BLaER1 (cell line): ENCODE results near the gene GPAT3.

ENCODE experiments used
- H3K27ac ChIP-seq: shearing (Covaris generic); formaldehyde crosslinking; 2 replicates; pipeline ENCODE4 v1.8.1; 2022
- H3K27me3 ChIP-seq: shearing (Covaris generic); formaldehyde crosslinking; 2 replicates; pipeline ENCODE4 v1.8.1; 2022
- H3K36me3 ChIP-seq: shearing (Covaris generic); formaldehyde crosslinking; 2 replicates; pipeline ENCODE4 v1.8.1; 2022
- H3K4me1 ChIP-seq: shearing (Covaris generic); formaldehyde crosslinking; 2 replicates; pipeline ENCODE4 v1.8.1; 2022
- H3K4me2 ChIP-seq: shearing (Covaris generic); formaldehyde crosslinking; 2 replicates; pipeline ENCODE4 v1.8.1; 2022
- H3K4me3 ChIP-seq: shearing (Covaris generic); formaldehyde crosslinking; 2 replicates; pipeline ENCODE4 v1.8.1; 2022
- H3K9ac ChIP-seq: shearing (Covaris generic); formaldehyde crosslinking; 2 replicates; pipeline ENCODE4 v1.8.1; 2022
- H3K9me3 ChIP-seq: shearing (Covaris generic); formaldehyde crosslinking; 2 replicates; pipeline ENCODE4 v1.8.1; 2022
- H4K20me1 ChIP-seq: shearing (Covaris generic); formaldehyde crosslinking; 2 replicates; pipeline ENCODE4 v1.8.1; 2022
- Cebpa-rat ChIP-seq: shearing (Covaris generic); IDR thresholded peaks from 2 replicates; pipeline ENCODE4 v1.8.1; 2022

GPAT3 gene

GRCh38 chr4:83548151-83548905 is 12.4 kb downstream of the GPAT3 start:
- no peaks in the 10 kb centered on the region for H4K20me1 ChIP-seq
- no peak for TF ChIP-seq Cebpa-rat
- no peak overlapping the region for H3K4me3 ChIP-seq
- H3K9me3 ChIP-seq: no peaks in the 10 kb centered on the region
- no peak overlapping the region for H3K9ac ChIP-seq
- no peaks in the 10 kb centered on the region for H3K27me3 ChIP-seq
- H3K4me1 ChIP-seq: no peaks in the 10 kb centered on the region
- H3K4me2 ChIP-seq: no peak overlapping the region
- H3K36me3 ChIP-seq: no peaks in the 10 kb centered on the region
- H3K27ac ChIP-seq: no peak overlapping the region

DNA sequence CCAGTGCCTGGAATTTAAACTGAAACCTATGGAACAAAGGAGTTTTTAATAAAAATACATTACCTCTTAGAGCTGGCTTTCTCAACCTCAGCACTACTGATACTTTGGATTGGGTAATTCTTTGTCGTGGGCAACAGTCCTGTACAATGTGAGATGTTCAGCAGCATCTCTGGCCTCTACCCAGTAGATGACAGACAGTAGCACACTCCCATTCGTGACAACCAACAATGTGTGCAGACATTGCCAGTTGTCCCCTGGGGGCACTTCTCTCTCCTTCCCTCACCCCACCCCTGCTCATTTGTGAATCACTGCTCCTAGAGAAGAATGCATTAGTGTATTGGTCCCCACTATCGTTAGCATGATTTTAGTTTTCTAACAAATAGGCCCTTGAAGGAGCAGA is 16.2 kb downstream of the GPAT3 start:
- H3K9ac ChIP-seq: no peak overlapping the region
- no peaks in the 10 kb centered on the region for H3K27me3 ChIP-seq
- no peak overlapping the region for H3K4me3 ChIP-seq
- no peak overlapping the region for H3K4me2 ChIP-seq
- H3K4me1 ChIP-seq: no peaks in the 10 kb centered on the region
- H4K20me1 ChIP-seq: no peaks in the 10 kb centered on the region
- TF ChIP-seq Cebpa-rat: no peak
- H3K36me3 ChIP-seq: no peaks in the 10 kb centered on the region
- no peaks in the 10 kb centered on the region for H3K9me3 ChIP-seq
- H3K27ac ChIP-seq: no peak overlapping the region

DNA sequence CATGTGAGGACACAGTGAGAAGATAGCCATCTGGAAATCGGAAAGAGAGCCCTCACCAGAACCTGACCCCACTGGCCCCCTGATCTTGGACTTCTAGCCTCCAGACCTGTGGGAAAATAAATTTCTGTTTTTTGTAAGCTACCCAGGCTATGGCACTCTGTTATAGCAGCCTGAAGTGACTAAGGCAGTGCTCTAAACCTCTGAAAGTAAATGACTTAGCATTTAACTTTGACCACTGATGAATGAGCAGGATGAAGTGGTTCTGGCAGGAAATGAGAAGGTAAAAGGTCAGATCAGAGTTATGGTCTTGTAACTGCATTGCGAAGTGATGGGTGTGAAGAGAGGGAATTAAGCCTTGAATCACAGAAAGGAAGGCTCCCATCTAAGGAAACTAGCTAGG is 17.0 kb downstream of the GPAT3 start:
- Histone ChIP-seq H3K4me3 (no peak overlapping the region), H3K27ac (no peak overlapping the region)

DNA sequence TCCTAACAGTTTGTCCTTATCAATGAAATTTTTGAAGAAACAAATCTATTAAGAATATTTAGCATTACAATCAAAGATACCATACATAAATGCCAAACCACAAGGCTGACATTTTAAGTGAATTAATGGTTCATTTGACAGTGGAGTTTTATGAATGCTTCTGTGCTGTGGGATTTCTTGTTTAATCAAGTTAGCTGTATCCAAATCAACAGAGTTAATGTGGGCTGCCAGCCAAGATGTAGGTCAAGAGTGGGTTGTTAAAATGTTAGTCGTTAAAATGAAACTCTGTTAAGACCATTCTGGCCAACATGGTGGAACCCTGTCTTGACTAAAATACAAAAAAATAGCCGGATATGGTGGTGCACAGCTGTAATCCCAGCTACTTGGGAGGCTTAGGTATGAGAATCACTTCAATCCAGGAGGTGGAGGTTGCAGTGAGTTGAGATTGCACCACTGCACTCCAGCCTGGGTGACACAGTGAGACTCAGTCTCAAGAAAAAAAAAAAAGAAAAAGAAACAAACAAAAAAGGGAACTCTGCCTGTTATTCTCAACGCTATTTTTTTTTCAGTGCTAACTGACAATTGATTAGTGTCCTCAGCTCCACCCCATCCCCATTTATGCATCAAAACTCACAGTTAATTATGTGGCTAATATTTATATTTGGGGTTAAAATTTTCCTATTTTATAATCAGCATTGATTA is 20.2 kb downstream of the GPAT3 start:
- H3K4me3 ChIP-seq: no peak overlapping the region
- TF ChIP-seq Cebpa-rat: no peak
- H4K20me1 ChIP-seq: no peaks in the 10 kb centered on the region
- no peak overlapping the region for H3K4me2 ChIP-seq
- peaks cover 5% of the 10 kb centered on the region; the same call in 1 of the 2 replicates for H3K4me1 ChIP-seq
- no peaks in the 10 kb centered on the region for H3K36me3 ChIP-seq
- H3K27ac ChIP-seq: no peak overlapping the region
- no peaks in the 10 kb centered on the region for H3K27me3 ChIP-seq
- H3K9me3 ChIP-seq: no peaks in the 10 kb centered on the region
- H3K9ac ChIP-seq: no peak overlapping the region

More for the DNA sequence above, 17.0 kb downstream of the GPAT3 start:
- no peak for TF ChIP-seq Cebpa-rat
- no peak overlapping the region for H3K4me2 ChIP-seq
- no peaks in the 10 kb centered on the region for H3K36me3 ChIP-seq
- H3K9me3 ChIP-seq: no peaks in the 10 kb centered on the region
- no peak overlapping the region for H3K9ac ChIP-seq
- no peaks in the 10 kb centered on the region for H3K27me3 ChIP-seq
- H4K20me1 ChIP-seq: no peaks in the 10 kb centered on the region
- H3K4me1 ChIP-seq: no peaks in the 10 kb centered on the region

- H3K4me3 ChIP-seq: no peak overlapping the region
- no peak overlapping the region for H3K9ac ChIP-seq
- H4K20me1 ChIP-seq: no peaks in the 10 kb centered on the region
- H3K9me3 ChIP-seq: no peaks in the 10 kb centered on the region
- H3K4me1 ChIP-seq: peaks cover 5% of the 10 kb centered on the region; the same call in 1 of the 2 replicates
- no peak overlapping the region for H3K27ac ChIP-seq
- H3K4me2 ChIP-seq: no peak overlapping the region
- H3K36me3 ChIP-seq: no peaks in the 10 kb centered on the region
- no peak for TF ChIP-seq Cebpa-rat
- H3K27me3 ChIP-seq: no peaks in the 10 kb centered on the region
These were observed 20.9 kb downstream of the GPAT3 start for GRCh38 chr4:83556816-83557215.

GRCh38 chr4:83558059-83558653 is 22.2 kb downstream of the GPAT3 start:
- no peak overlapping the region for H3K4me2 ChIP-seq
- no peak for TF ChIP-seq Cebpa-rat
- H3K4me3 ChIP-seq: no peak overlapping the region
- no peaks in the 10 kb centered on the region for H4K20me1 ChIP-seq
- H3K9me3 ChIP-seq: no peaks in the 10 kb centered on the region
- H3K27me3 ChIP-seq: no peaks in the 10 kb centered on the region
- H3K27ac ChIP-seq: no peak overlapping the region
- H3K36me3 ChIP-seq: no peaks in the 10 kb centered on the region
- H3K4me1 ChIP-seq: peaks cover 5% of the 10 kb centered on the region; the same call in 1 of the 2 replicates
- H3K9ac ChIP-seq: no peak overlapping the region

DNA sequence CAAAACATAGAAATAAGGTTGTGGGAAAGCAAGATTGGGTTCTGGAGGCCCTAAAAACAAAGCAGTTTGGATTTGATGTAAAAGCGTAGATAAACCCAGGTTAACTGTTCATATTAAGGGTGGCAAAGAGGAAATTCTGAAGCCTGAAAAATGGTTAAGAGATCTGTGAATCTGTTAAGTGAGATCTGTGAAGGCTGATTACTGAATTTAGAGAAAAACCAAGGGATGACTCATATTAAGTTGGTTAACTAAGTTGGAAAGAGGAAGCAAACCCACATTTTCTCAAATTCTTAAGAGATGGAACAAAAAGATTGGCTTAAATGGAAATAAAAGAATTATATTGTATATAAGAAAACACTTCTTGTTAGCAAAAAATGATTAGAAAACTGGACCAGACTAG is 22.8 kb downstream of the GPAT3 start:
- no peak overlapping the region for H3K9ac ChIP-seq
- no peaks in the 10 kb centered on the region for H3K27me3 ChIP-seq
- no peak for TF ChIP-seq Cebpa-rat
- H3K4me2 ChIP-seq: no peak overlapping the region
- H4K20me1 ChIP-seq: no peaks in the 10 kb centered on the region
- no peak overlapping the region for H3K27ac ChIP-seq
- H3K4me3 ChIP-seq: no peak overlapping the region
- no peaks in the 10 kb centered on the region for H3K36me3 ChIP-seq
- H3K9me3 ChIP-seq: no peaks in the 10 kb centered on the region
- peaks cover 5% of the 10 kb centered on the region; the same call in 1 of the 2 replicates for H3K4me1 ChIP-seq

- Histone ChIP-seq H3K27ac (no peak overlapping the region), H3K9ac (no peak overlapping the region), H3K9me3 (no peaks in the 10 kb centered on the region), H3K4me2 (no peak overlapping the region), H4K20me1 (no peaks in the 10 kb centered on the region), H3K4me1 (peaks cover 5% of the 10 kb centered on the region; the same call in 1 of the 2 replicates), H3K4me3 (no peak overlapping the region), H3K36me3 (no peaks in the 10 kb centered on the region), H3K27me3 (no peaks in the 10 kb centered on the region)
- no peak for TF ChIP-seq Cebpa-rat
These were observed 24.6 kb downstream of the GPAT3 start for GRCh38 chr4:83560523-83560922.

DNA sequence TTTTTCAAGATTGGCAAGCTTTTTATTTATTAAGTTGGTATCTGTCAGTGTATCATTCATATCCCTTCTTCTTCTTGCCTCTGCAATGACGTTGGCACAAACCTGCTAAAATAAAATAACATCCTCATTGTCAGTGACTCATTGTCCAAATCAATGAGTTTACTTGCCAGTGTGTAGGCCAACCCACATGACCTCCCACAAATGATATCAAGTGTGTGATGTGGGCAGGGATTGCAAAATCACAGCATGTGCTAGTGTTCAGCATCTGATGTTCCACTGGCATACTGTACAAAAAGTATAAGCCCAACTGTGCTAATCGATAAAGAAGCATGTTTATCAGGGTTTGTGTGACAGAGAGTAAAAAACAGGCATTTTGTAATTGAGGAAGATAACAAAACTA is 25.5 kb downstream of the GPAT3 start:
- Histone ChIP-seq H3K27me3 (no peaks in the 10 kb centered on the region), H3K9ac (no peak overlapping the region), H4K20me1 (no peaks in the 10 kb centered on the region), H3K4me1 (peaks cover 5% of the 10 kb centered on the region; the same call in 1 of the 2 replicates), H3K27ac (no peak overlapping the region), H3K9me3 (no peaks in the 10 kb centered on the region), H3K4me3 (no peak overlapping the region), H3K4me2 (no peak overlapping the region), H3K36me3 (no peaks in the 10 kb centered on the region)
- no peak for TF ChIP-seq Cebpa-rat

GRCh38 chr4:83563998-83564397 is 28.1 kb downstream of the GPAT3 start:
- H3K27ac ChIP-seq: no peak overlapping the region
- TF ChIP-seq Cebpa-rat: no peak
- H3K9me3 ChIP-seq: no peaks in the 10 kb centered on the region
- no peak overlapping the region for H3K4me2 ChIP-seq
- H4K20me1 ChIP-seq: no peaks in the 10 kb centered on the region
- H3K36me3 ChIP-seq: no peaks in the 10 kb centered on the region
- peaks cover 5% of the 10 kb centered on the region; the same call in 1 of the 2 replicates for H3K4me1 ChIP-seq
- no peaks in the 10 kb centered on the region for H3K27me3 ChIP-seq
- H3K9ac ChIP-seq: no peak overlapping the region
- H3K4me3 ChIP-seq: no peak overlapping the region
